Prostate gland (tissue), 2 donors: Measurements from ENCODE around the gene ABCG1.

Experiments used
- POLR2AphosphoS5 ChIP-seq: sonication (generic); formaldehyde crosslinking; IDR thresholded peaks from one replicate; pipeline ENCODE4 v1.6.1; 2017; ENCODE audit warnings: antibody characterized with exemption
- TF ChIP-seq, protein P1 (sequence below), 4 experiments: fragments of 200-600 bp in 2 of 4; fragments of 450-650 bp in 2 of 4; sonication (generic) in 2 of 4; IDR thresholded peaks; 1 replicate in 3 of 4; 2 replicates in 1 of 4; pipeline ENCODE4 v1.5.1; 2016 to 2019; ENCODE audit warnings: antibody characterized with exemption in 4 of 4, mild to moderate bottlenecking in 2 of 4, moderate library complexity in 2 of 4

DNA sequence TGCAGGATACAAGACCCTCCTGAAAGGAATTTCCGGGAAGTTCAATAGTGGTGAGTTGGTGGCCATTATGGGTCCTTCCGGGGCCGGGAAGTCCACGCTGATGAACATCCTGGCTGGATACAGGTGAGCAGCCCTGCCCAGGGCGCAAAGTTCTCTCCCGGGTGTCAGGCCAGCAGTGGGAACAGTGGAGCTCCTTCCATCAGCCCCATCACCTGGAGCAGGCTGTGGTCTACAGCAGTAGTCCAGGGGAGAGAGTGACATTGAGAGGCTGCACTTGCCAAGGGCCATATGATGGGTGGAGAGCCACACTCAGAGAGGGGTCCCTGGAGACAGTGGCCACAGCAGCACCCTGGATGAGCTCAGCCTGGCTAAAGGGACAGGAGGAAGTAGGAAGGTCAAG, 52.1 kb downstream of the ABCG1 start:
- TF ChIP-seq, protein P1, sequence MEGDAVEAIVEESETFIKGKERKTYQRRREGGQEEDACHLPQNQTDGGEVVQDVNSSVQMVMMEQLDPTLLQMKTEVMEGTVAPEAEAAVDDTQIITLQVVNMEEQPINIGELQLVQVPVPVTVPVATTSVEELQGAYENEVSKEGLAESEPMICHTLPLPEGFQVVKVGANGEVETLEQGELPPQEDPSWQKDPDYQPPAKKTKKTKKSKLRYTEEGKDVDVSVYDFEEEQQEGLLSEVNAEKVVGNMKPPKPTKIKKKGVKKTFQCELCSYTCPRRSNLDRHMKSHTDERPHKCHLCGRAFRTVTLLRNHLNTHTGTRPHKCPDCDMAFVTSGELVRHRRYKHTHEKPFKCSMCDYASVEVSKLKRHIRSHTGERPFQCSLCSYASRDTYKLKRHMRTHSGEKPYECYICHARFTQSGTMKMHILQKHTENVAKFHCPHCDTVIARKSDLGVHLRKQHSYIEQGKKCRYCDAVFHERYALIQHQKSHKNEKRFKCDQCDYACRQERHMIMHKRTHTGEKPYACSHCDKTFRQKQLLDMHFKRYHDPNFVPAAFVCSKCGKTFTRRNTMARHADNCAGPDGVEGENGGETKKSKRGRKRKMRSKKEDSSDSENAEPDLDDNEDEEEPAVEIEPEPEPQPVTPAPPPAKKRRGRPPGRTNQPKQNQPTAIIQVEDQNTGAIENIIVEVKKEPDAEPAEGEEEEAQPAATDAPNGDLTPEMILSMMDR (IDR thresholded peaks at IDR 0.05) = no peak
- TF ChIP-seq POLR2AphosphoS5 = no peak
